Ascending aorta (tissue), 2 donors: ENCODE data around the gene SPSB1. TPM values are rescaled to one million over a fixed set of nuclear protein-coding genes. Genes with fewer than 3 reads are reported as not detected.

Source experiments
- DNase-seq, 2 donors: peaks; one replicate each; pipeline ENCODE4 v3.0.0-alpha.2; 2019; ENCODE audit warnings: low spot score in 2 of 2
- H3K27ac ChIP-seq, 2 donors: fragments of 200-600 bp; sonication (generic); one replicate each; pipeline ENCODE4 v1.5.1; 2016 to 2017; ENCODE audit warnings: mild to moderate bottlenecking in 1 of 2
- H3K27me3 ChIP-seq: fragments of 200-600 bp; sonication (generic); one replicate; pipeline ENCODE4 v1.5.1; 2017
- H3K36me3 ChIP-seq, 2 donors: fragments of 200-600 bp; sonication (generic); one replicate each; pipeline ENCODE4 v1.5.1; 2016
- H3K4me1 ChIP-seq, 2 donors: fragments of 200-600 bp; sonication (generic); one replicate each; pipeline ENCODE4 v1.5.1; 2016 to 2017; ENCODE audit warnings: mild to moderate bottlenecking in 1 of 2
- H3K4me3 ChIP-seq, 2 donors: fragments of 200-600 bp; sonication (generic); one replicate each; pipeline ENCODE4 v1.5.1; 2016 to 2017; ENCODE audit warnings: mild to moderate bottlenecking in 1 of 2
- H3K9me3 ChIP-seq, 2 donors: fragments of 200-600 bp; sonication (generic); one replicate each; pipeline ENCODE4 v1.5.1; 2016
- CTCF ChIP-seq, 3 experiments: fragments of 200-600 bp in 2 of 3; fragments of 450-650 bp in 1 of 3; sonication (generic) in 2 of 3; IDR thresholded peaks; one replicate each; pipeline ENCODE4 v1.5.1; 2016 to 2019; ENCODE audit warnings: antibody characterized with exemption in 3 of 3, mild to moderate bottlenecking in 1 of 3, moderate library complexity in 1 of 3
- intact Hi-C: fragments of 100-400 bp; cut with DNase I; formaldehyde crosslinking; loops from one replicate; pipeline ENCODE4 v1.15.1; 2023
- total RNA-seq: library from RNA; depleted of rRNA; stranded (reverse); fragments of >200 nt; gene quantifications from one replicate; pipeline ENCODE4 v1.1.0, GENCODE V29; 2016

SPSB1 gene
- total RNA-seq, 1 donor from 2014 or later: 64.9 TPM

GRCh38 chr1:9319208-9319788, 26.6 kb downstream of the SPSB1 start:
- H3K27ac ChIP-seq: peak overlapping the region in 1 of 2 donors; percentile 95
- no peaks in the 10 kb centered on the region for H3K9me3 ChIP-seq
- peaks cover 52 to 83% of the 10 kb centered on the region in 2 donors for H3K4me1 ChIP-seq
- DNase-seq: no peak
- no peaks in the 10 kb centered on the region for H3K27me3 ChIP-seq
- H3K4me3 ChIP-seq: no peak overlapping the region
- intact Hi-C loops: no loop called here
- H3K36me3 ChIP-seq: peaks cover 0 to 5% of the 10 kb centered on the region in 2 donors
- no peak for TF ChIP-seq CTCF (IDR thresholded peaks at IDR 0.05)

GRCh38 chr1:9319789-9320519, 27.3 kb downstream of the SPSB1 start:
- TF ChIP-seq CTCF (IDR thresholded peaks at IDR 0.05): no peak
- Histone ChIP-seq H3K4me1 (peaks cover 53 to 88% of the 10 kb centered on the region in 2 donors), H3K36me3 (peaks cover 0 to 5% of the 10 kb centered on the region in 2 donors), H3K4me3 (peak overlapping the region in 1 of 2 donors; percentile 23), H3K27me3 (no peaks in the 10 kb centered on the region), H3K27ac (peak overlapping the region; percentile 46 to 95), H3K9me3 (no peaks in the 10 kb centered on the region)
- intact Hi-C loops: no loop called here
- DNase-seq: no peak

- Histone ChIP-seq H3K4me3 (peak overlapping the region in 1 of 2 donors; percentile 23), H3K9me3 (no peaks in the 10 kb centered on the region)
Measured at GRCh38 chr1:9320520-9321479, 28.1 kb downstream of the SPSB1 start.

GRCh38 chr1:9321480-9321849, 28.8 kb downstream of the SPSB1 start:
- peaks cover 53 to 88% of the 10 kb centered on the region in 2 donors for H3K4me1 ChIP-seq
- no peaks in the 10 kb centered on the region for H3K27me3 ChIP-seq
- H3K36me3 ChIP-seq: peaks cover 0 to 3% of the 10 kb centered on the region in 2 donors
- no peaks in the 10 kb centered on the region for H3K9me3 ChIP-seq
- DNase-seq: no peak
- H3K27ac ChIP-seq: peak overlapping the region; percentile 46 to 95
- intact Hi-C loops: no loop called here
- peak overlapping the region in 1 of 2 donors; percentile 23 for H3K4me3 ChIP-seq
- no peak for TF ChIP-seq CTCF (IDR thresholded peaks at IDR 0.05)

More at GRCh38 chr1:9320520-9321479, 28.1 kb downstream of the SPSB1 start:
- no peak for TF ChIP-seq CTCF (IDR thresholded peaks at IDR 0.05)
- Histone ChIP-seq H3K4me1 (peaks cover 52 to 88% of the 10 kb centered on the region in 2 donors), H3K36me3 (peaks cover 0 to 5% of the 10 kb centered on the region in 2 donors), H3K27me3 (no peaks in the 10 kb centered on the region), H3K27ac (peak overlapping the region; percentile 46 to 95)
- no peak for DNase-seq
- intact Hi-C loops: no loop called here

GRCh38 chr1:9321986-9322660, 29.4 kb downstream of the SPSB1 start:
- H3K4me1 ChIP-seq: peaks cover 53 to 90% of the 10 kb centered on the region in 2 donors
- TF ChIP-seq CTCF (IDR thresholded peaks at IDR 0.05): no peak
- intact Hi-C loops: no loop called here
- peak overlapping the region in 1 of 2 donors; percentile 23 for H3K4me3 ChIP-seq
- H3K9me3 ChIP-seq: no peaks in the 10 kb centered on the region
- no peak for DNase-seq
- H3K27ac ChIP-seq: peak overlapping the region; percentile 82 to 95
- no peaks in the 10 kb centered on the region for H3K36me3 ChIP-seq
- H3K27me3 ChIP-seq: no peaks in the 10 kb centered on the region
